Peyer's patch (tissue), 4 donors: Measurements from ENCODE around the gene NLRP5. TPM values are rescaled to one million over a fixed set of nuclear protein-coding genes. Genes with fewer than 3 reads are reported as not detected.

Experiments used
- DNase-seq, 3 donors: peaks; one replicate each; pipeline ENCODE4 v3.0.0-alpha.2; 2017 to 2019
- H3K27ac ChIP-seq, 4 donors: fragments of 200-600 bp; sonication (generic); one replicate each; pipeline ENCODE4 v1.5.1; 2016 to 2019
- H3K27me3 ChIP-seq, 2 donors: fragments of 200-600 bp; sonication (generic); one replicate each; pipeline ENCODE4 v1.5.1; 2019
- H3K36me3 ChIP-seq, 3 donors: fragments of 200-600 bp; sonication (generic); one replicate each; pipeline ENCODE4 v1.5.1; 2016 to 2019
- H3K4me1 ChIP-seq, 4 donors: fragments of 200-600 bp; sonication (generic); one replicate each; pipeline ENCODE4 v1.5.1; 2016 to 2019
- H3K4me3 ChIP-seq, 4 donors: fragments of 200-600 bp; sonication (generic); 1 replicate in 3 of 4; 2 replicates in 1 of 4; pipeline ENCODE4 v1.5.1; 2016 to 2019; ENCODE audit warnings: mild to moderate bottlenecking in 1 of 4
- H3K9me3 ChIP-seq, 4 donors: fragments of 200-600 bp; sonication (generic); one replicate each; pipeline ENCODE4 v1.5.1; 2016 to 2019; ENCODE audit warnings: mild to moderate bottlenecking in 1 of 4
- CTCF ChIP-seq, 6 experiments: fragments of 450-650 bp in 4 of 6; fragments of 200-600 bp in 2 of 6; sonication (generic) in 1 of 6; IDR thresholded peaks; one replicate each; pipeline ENCODE4 v1.5.1; 2017 to 2019; ENCODE audit warnings: antibody characterized with exemption in 6 of 6, mild to moderate bottlenecking in 3 of 6, moderate library complexity in 1 of 6
- POLR2A ChIP-seq, 2 donors: fragments of 450-650 bp; IDR thresholded peaks; one replicate each; pipeline ENCODE4 v1.5.1; 2017; ENCODE audit warnings: antibody characterized with exemption in 2 of 2, mild to moderate bottlenecking in 2 of 2, moderate library complexity in 2 of 2
- small RNA-seq, 2 donors: library from RNA; depleted of rRNA; stranded (forward); fragments of <200 nt; gene quantifications; one replicate each; pipeline ENCODE3, GENCODE V24; 2016
- total RNA-seq, 4 donors: library from RNA; depleted of rRNA; stranded (reverse); fragments of >200 nt; gene quantifications; one replicate each; pipeline ENCODE4 v1.1.0, GENCODE V29; 2016

The NLRP5 gene
- total RNA-seq, 4 donors from 2014 or later, result not detected

GRCh38 chr19:56107626-56108351, 121.2 kb downstream of the NLRP5 start:
- no peaks in the 10 kb centered on the region for H3K9me3 ChIP-seq
- peaks cover 0 to 11% (median 0%) of the 10 kb centered on the region in 3 donors for H3K36me3 ChIP-seq
- TF ChIP-seq POLR2A (IDR thresholded peaks at IDR 0.05), result no peak
- TF ChIP-seq CTCF (IDR thresholded peaks at IDR 0.05), result no peak
- peaks cover 13 to 83% (median 34%) of the 10 kb centered on the region in 4 donors for H3K4me1 ChIP-seq
- no peak for DNase-seq
- no peaks in the 10 kb centered on the region for H3K27me3 ChIP-seq
- no peak overlapping the region for H3K4me3 ChIP-seq
- peak overlapping the region in 2 of 4 donors; percentile 17 to 34 for H3K27ac ChIP-seq

DNA sequence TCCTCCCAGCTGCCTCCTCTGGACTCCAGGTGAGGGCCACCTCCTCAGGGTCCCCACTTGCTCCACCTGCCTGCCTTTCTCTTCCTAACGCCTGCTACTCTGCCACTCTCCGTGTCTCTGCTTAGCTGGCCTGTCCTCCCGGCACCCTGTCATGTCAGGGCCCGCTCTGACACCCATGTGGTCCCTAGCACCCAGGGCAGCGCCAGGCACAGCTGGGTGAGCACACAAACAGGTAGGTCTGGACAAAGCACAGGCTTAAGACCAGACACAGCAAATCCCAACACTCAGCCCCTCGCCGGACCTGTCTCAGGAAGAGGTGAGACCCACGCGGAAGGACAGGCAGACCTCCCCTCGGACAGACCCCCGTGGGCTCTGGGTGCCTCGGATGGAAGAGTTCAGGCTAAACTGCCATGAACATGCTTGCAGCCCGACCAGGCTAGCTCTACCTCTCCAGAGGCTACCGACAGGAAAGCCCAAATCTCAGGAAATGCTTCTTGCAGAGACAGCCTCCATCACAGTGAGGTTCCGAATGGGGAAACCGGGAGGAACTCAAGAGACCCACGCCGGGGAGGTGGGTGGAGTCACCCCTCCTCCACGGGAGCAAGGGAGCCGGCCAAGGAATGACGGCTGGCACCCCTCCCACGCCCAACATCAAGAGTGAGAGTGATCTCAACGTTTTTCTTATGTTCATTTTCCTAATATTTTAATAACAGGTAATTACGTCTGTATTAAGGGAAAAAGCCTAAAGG, 122.0 kb downstream of the NLRP5 start:
- H3K9me3 ChIP-seq, result no peaks in the 10 kb centered on the region
- peak overlapping the region in 2 of 4 donors; percentile 10 to 34 for H3K27ac ChIP-seq
- peaks cover 0 to 6% (median 0%) of the 10 kb centered on the region in 3 donors for H3K36me3 ChIP-seq
- no peak for TF ChIP-seq POLR2A (IDR thresholded peaks at IDR 0.05)
- no peak for TF ChIP-seq CTCF (IDR thresholded peaks at IDR 0.05)
- H3K27me3 ChIP-seq, result no peaks in the 10 kb centered on the region
- H3K4me3 ChIP-seq, result no peak overlapping the region
- H3K4me1 ChIP-seq, result peaks cover 13 to 91% (median 41%) of the 10 kb centered on the region in 4 donors
- no peak for DNase-seq

DNA sequence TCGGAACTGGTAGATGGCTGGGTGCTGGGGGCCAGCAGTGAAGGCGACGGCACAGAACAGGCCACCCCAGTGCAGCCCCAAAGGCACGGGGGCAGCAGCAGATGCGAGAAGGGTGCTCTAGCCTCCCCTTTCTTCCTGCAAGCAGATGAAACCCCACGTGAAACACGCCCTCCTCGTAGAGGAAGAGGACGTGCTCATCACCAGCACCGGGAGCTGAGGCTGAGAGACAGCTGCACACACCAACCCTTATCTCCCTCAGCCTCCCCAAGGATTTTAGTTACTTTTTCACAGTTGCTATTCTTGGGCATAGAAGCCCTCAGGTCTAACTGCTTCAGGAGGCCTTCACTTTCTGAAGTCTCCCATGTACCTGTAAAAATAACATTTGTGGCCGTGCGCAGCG, 122.7 kb downstream of the NLRP5 start:
- Histone ChIP-seq H3K4me1 (peaks cover 13 to 97% (median 44%) of the 10 kb centered on the region in 4 donors), H3K36me3 (peaks cover 0 to 6% (median 0%) of the 10 kb centered on the region in 3 donors), H3K9me3 (no peaks in the 10 kb centered on the region), H3K27me3 (no peaks in the 10 kb centered on the region), H3K27ac (no peak overlapping the region), H3K4me3 (no peak overlapping the region)
- TF ChIP-seq CTCF (IDR thresholded peaks at IDR 0.05), result no peak
- no peak for TF ChIP-seq POLR2A (IDR thresholded peaks at IDR 0.05)
- no peak for DNase-seq

DNA sequence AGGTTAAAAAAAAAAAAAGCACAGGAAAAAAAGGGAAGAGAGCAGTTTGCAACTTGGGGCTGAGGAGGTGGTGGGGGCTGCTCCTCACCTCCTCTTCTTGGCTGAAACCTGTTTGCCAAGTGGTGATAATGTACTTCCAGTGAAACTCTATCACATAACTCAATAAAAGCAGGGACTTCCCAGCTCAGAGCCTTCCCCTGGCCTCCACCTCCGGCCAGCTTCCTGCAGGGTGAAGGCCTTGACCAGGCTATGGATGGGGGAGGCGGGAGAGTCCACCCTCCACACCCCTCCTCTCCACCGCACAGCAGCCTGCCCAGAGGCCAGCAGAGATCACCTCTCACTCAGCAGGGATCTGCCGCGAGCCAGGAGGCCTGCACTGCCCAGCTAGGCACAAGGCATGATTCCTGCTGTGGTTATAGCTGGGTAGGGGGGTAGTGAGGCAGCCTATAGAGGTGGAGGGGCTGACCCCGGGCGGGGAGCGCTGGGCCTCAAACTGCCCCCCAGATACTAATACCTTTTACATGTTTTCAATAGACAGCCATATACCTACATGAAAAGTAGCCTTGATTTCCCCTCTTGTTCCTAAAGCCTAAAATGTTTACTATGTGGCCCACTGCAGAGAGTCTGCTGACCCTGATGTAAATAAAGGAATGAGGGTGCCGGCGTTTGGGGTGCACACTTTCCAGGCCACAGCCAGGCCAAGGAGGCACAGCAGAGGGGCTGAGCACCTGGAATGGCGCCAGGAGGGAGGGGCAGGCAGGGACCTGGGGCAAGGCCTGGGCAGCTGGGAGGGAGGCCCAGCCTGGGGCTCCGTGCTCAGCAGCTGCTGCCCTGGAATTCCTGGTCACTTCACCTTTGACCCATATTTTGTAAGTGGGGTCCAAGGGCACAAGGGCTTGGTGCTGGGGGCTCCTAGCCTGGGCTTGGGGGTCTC, 124.2 kb downstream of the NLRP5 start:
- no peaks in the 10 kb centered on the region for H3K27me3 ChIP-seq
- H3K36me3 ChIP-seq, result peaks cover 0 to 6% (median 0%) of the 10 kb centered on the region in 3 donors
- TF ChIP-seq POLR2A (IDR thresholded peaks at IDR 0.05) (no peak), CTCF (IDR thresholded peaks at IDR 0.05) (no peak)
- H3K4me3 ChIP-seq, result peak overlapping the region in 2 of 4 donors; percentile 24 to 27
- no peak for DNase-seq
- peak overlapping the region; percentile 47 to 79 (median 67) for H3K27ac ChIP-seq
- no peaks in the 10 kb centered on the region for H3K9me3 ChIP-seq
- H3K4me1 ChIP-seq, result peaks cover 13 to 92% (median 43%) of the 10 kb centered on the region in 4 donors

Small RNA genes lying within 50 kb of the gene (small RNA-seq; reads per million reads assigned to genes)
- gene RF00019, result 0 reads per million in 2 donors

Other genes starting within 250 kb of the NLRP5 start
- not detected for gene NLRP9, start 248.4 kb upstream of the NLRP5 start, total RNA-seq
- gene RFPL4A, start 227.7 kb upstream of the NLRP5 start, total RNA-seq, result under 1 TPM in 1 of 4 donors, not detected in 3; 0.94 TPM
- gene RFPL4AL1, start 217.7 kb upstream of the NLRP5 start, total RNA-seq, result not detected
- not detected for gene NLRP11, start 154.8 kb upstream of the NLRP5 start, total RNA-seq
- gene NLRP4, start 150.2 kb upstream of the NLRP5 start, total RNA-seq, result not detected
- not detected for gene NLRP13, start 54.4 kb upstream of the NLRP5 start, total RNA-seq
- gene NLRP8, start 38.9 kb upstream of the NLRP5 start, total RNA-seq, result not detected
- gene ZNF787, start 134.5 kb downstream of the NLRP5 start, total RNA-seq, result 10 to 100 TPM; 19.0 to 42.1 (median 26.9) TPM
- 10 to 100 TPM; 22.1 to 49.9 (median 33.2) TPM for gene ZNF444, start 154.5 kb downstream of the NLRP5 start, total RNA-seq
- not detected for gene GALP, start 189.2 kb downstream of the NLRP5 start, total RNA-seq
- gene ZSCAN5B, start 211.0 kb downstream of the NLRP5 start, total RNA-seq, result not detected
- not detected for gene ZSCAN5C, start 215.5 kb downstream of the NLRP5 start, total RNA-seq